CD4-positive, alpha-beta T cell treated with Interferon gamma for 1 hour (primary cell): ENCODE measurements around the gene NOL11.
"Not testable (repeated sequence)": the region's sequence is repeated elsewhere in the genome, so short reads cannot be mapped to it uniquely, and the experiment has no call there.

Source experiments
- DNase-seq: peaks from one replicate; pipeline ENCODE4 v3.0.0-alpha.2; 2020

The NOL11 gene

GRCh38 chr17:67717624-67718324, at the start of gene NOL11:
Gene NOL11, plus strand, starts transcription at chr17:67717936. Its CDS starts 12 bp downstream, at chr17:67717948.
- peak; percentile 99 for DNase-seq

- DNase-seq, result no peak
These were observed 46.2 kb upstream of the NOL11 start for GRCh38 chr17:67671493-67671892.

- DNase-seq, result no peak
These were observed 45.0 kb upstream of the NOL11 start for GRCh38 chr17:67672592-67673335.

- no peak for DNase-seq
These were observed 42.3 kb upstream of the NOL11 start for GRCh38 chr17:67675481-67675880.

GRCh38 chr17:67676305-67676704, 41.4 kb upstream of the NOL11 start:
- no peak for DNase-seq

DNA sequence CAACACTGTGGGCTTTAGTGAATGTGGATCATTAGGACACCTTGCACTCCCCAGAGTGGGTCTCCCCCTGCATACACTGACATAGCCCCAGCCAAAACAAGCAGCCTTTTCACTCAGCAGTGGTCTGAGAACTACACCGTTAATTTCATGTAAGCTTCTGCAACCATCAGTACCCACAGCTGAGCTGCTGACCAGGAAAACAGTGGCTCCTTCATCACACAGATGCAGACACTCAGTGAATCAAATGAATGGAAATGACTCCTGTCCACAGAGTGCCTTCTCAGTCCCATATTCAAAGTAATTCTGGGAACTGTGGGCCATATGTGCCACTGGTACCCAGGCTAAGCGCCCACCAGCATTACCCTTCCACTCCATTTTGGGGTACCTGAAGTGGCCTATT, 39.3 kb upstream of the NOL11 start:
- no peak for DNase-seq

GRCh38 chr17:67679225-67679624, 38.5 kb upstream of the NOL11 start:
- DNase-seq, result no peak

- DNase-seq, result no peak
These were observed 38.0 kb upstream of the NOL11 start for GRCh38 chr17:67679721-67680120.

- no peak for DNase-seq
These were observed 37.1 kb upstream of the NOL11 start for GRCh38 chr17:67680445-67681224.

DNA sequence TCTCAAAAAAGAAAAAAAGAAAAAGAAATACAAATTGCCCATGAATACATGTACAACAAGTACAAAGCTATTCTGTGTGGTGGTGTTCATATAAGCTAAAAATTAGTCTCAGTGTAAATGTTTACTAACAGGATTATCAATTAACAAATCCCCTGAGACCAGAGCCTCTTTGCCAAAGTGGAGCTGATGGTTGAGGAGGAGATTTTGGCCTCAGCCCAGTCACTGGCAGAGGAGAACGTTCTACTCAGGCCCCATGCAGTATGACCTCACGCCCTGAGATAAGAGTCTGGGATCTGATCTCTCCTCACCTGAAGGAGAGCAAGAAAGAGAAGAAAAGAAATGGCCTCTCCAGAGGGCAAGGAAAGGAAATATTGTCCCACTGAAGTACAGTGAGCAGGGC, 35.5 kb upstream of the NOL11 start:
- DNase-seq, result no peak

DNA sequence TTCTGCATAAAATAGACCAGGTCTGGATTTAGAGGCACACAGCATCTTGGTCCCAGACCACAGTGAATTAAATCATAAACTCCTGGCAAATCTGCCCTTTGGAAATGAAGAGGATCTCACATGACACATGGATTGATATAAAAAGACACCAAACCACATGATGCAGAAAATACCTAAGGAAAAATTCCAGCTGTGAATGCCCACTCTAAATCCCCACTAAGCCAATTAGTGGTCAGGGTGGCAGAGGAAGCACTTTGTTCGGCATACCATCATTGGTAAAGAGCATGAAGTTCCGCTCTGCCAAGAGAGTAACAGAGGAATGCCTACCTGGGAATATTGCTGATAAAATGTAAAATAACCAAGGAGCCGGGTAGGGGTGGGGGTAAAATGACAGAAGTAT, 32.4 kb upstream of the NOL11 start:
- no peak for DNase-seq

DNA sequence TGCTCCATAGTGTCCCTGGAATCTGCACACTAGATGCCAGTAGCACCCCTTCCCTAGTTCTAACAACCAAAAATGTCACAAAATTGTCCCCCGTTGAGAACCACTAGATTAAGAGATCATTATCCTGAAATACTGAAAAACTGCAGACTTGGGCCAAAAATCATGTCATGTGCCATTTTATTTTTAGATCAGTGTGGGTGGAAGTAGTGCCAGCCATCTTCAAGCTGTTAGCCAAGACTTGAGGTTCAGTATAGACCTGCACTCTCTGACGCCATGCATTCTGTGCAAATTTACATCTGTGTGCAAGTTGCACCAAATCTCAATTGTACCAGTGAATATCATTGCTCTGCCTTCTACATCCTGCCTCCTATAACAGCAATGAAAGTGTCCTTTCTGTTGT, 31.5 kb upstream of the NOL11 start:
- DNase-seq, result no peak

GRCh38 chr17:67687511-67687910, 30.2 kb upstream of the NOL11 start:
- no peak for DNase-seq

- DNase-seq, result peak; percentile 8
These were observed 28.1 kb upstream of the NOL11 start for GRCh38 chr17:67689534-67690177.

GRCh38 chr17:67693811-67694210, 23.9 kb upstream of the NOL11 start:
- DNase-seq, result no peak

DNA sequence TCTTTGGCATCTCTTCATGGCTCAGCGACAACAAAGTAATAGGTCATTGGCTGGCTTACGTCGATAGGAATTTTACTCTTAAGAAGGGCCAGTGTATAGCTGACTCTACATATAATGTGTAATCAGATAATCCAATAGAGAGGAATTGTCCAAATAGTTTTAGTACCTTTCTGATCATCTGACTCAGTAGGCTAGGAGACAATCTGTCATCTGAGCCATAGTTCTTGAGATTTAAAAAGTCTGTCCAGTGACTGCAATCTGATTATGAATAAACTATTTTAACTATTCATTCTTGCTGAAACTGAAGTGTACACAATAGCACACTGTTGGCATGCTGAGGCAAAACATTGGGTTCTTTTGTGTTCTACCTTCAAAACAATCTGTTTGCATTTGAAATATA, 21.4 kb upstream of the NOL11 start:
- no peak for DNase-seq

GRCh38 chr17:67696853-67697498, 20.8 kb upstream of the NOL11 start:
- no peak for DNase-seq

GRCh38 chr17:67700037-67700724, 17.6 kb upstream of the NOL11 start:
- DNase-seq, result no peak

- DNase-seq, result no peak
These were observed 17.0 kb upstream of the NOL11 start for GRCh38 chr17:67700725-67701119.

DNA sequence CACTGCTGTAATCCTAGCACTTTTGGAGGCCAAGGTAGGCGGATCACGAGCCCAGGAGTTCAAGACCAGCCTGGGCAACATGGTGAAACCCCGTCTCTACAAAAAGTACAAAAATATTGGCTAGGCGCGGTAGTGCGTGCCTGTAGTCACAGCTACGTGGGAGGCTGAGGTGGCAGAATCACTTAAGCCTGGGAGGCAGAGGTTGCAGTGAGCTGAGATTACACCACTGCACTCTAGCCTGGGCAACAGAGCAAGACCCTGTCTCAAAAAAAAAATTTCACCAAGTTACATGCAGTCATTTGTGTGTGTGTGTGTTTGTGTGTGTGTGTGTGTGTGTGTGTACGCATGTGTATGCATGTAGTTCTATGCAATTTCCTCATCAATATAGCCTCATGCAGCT, 14.9 kb upstream of the NOL11 start:
- not testable (repeated sequence) for DNase-seq

DNA sequence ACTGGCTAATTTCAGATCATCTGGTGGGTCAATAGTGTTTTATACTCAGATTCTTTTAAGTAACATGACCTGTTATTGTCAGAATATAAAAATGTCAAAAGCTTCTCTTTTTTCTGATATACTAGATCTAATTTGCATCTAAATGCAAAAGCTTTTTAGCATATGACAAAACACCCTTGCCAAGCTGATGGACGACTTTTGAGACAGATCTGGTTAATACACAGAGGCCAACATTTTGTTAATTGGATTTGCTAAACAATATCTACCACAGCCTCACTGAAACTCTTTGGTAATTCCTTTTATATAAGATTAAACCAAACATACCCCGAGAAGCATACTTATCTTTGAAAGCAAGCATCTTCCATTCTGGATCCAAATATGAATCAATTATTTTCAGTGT, 10.3 kb upstream of the NOL11 start:
- no peak for DNase-seq

DNA sequence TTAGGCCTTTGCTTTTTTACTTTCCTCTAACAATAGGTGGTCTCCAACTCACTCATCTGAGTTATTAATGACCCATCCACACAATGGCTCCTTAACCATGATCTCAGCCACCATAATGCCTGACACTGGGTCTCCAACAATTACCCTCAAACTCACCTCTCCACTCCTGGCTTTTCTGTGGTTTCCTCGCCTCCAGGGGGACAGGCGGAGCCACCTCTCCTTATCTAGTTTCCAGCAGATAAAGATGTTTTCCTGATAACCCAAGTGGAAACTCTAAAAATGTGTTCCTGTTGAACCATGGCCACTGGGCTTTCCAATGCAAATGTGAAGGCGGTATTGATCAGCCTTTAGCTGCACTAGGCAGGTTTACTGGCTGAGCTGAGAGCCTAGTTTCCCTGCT, 9.4 kb upstream of the NOL11 start:
- DNase-seq, result no peak
